Glutamatergic neuron (in vitro differentiated cells): ENCODE measurements around the gene ZNF774. TPM values are rescaled to one million over a fixed set of nuclear protein-coding genes. Genes with fewer than 3 reads are reported as not detected.

ENCODE experiments used
- DNase-seq: peaks from one replicate; pipeline ENCODE4 v3.0.0; 2022
- H3K27ac Mint-ChIP-seq: one replicate; pipeline ENCODE4 v1.8.0; 2020; ENCODE audit warnings: mild to moderate bottlenecking, mixed read lengths, inconsistent platforms; ENCODE audit not compliant: unreplicated experiment
- H3K27me3 Mint-ChIP-seq: one replicate; pipeline ENCODE4 v1.8.0; 2020; ENCODE audit warnings: mild to moderate bottlenecking, moderate library complexity, mixed read lengths, inconsistent platforms; ENCODE audit not compliant: unreplicated experiment
- H3K36me3 Mint-ChIP-seq: one replicate; pipeline ENCODE4 v1.8.0; 2020; ENCODE audit warnings: mild to moderate bottlenecking, mixed read lengths, inconsistent platforms; ENCODE audit not compliant: unreplicated experiment
- H3K4me1 Mint-ChIP-seq: one replicate; pipeline ENCODE4 v1.8.0; 2020; ENCODE audit warnings: mild to moderate bottlenecking, low read depth, mixed read lengths, inconsistent platforms; ENCODE audit not compliant: unreplicated experiment
- H3K4me3 Mint-ChIP-seq: one replicate; pipeline ENCODE4 v1.8.0; 2020; ENCODE audit warnings: mild to moderate bottlenecking, mixed read lengths, inconsistent platforms; ENCODE audit not compliant: unreplicated experiment
- H3K9me3 Mint-ChIP-seq: one replicate; pipeline ENCODE4 v1.8.0; 2020; ENCODE audit warnings: mild to moderate bottlenecking, moderate library complexity, mixed read lengths, inconsistent platforms; ENCODE audit not compliant: unreplicated experiment
- total RNA-seq: library from RNA; stranded (reverse); fragmentation: NEBNext Ultra II Directional; extraction: Animal tissue kit (Norgen Biotek cat#: 25700); gene quantifications from one replicate; pipeline ENCODE4 v1.2.1, GENCODE V29; 2021; ENCODE audit not compliant: unreplicated experiment
- TF ChIP-seq, protein P1 (sequence below): fragments of 200-600 bp; sonication (generic); IDR thresholded peaks from one replicate; pipeline ENCODE4 v1.5.0; 2021; ENCODE audit not compliant: partially characterized antibody, unreplicated experiment

Gene ZNF774
- total RNA-seq, 1 donor from 2014 or later: 6.7 TPM

DNA sequence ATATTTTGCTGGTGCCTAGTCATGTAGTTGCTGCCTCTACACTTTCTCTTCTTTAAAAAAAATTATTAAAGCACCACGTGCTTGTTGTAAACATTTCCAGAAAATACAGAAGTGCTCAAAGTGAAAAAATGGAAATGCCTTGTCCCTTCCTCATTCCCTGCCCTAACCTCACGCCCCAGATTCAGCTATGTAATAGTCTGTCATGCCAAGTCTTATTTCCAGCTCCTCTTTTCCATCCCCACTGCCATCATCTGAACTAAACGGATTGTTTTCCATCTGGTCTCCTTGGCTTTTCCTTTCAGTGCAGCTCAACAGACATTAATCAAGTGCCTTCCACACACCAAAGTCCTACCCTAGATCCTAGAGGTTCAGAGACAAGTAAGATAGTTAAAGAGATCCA, 15.5 kb downstream of the ZNF774 start:
- no peak overlapping the region for H3K27ac Mint-ChIP-seq
- H3K36me3 Mint-ChIP-seq: no peaks in the 10 kb centered on the region
- DNase-seq: no peak
- H3K4me1 Mint-ChIP-seq: no peaks in the 10 kb centered on the region
- no peak overlapping the region for H3K4me3 Mint-ChIP-seq
- H3K27me3 Mint-ChIP-seq: no peaks in the 10 kb centered on the region
- peaks cover 3% of the 10 kb centered on the region for H3K9me3 Mint-ChIP-seq
- TF ChIP-seq, protein P1, sequence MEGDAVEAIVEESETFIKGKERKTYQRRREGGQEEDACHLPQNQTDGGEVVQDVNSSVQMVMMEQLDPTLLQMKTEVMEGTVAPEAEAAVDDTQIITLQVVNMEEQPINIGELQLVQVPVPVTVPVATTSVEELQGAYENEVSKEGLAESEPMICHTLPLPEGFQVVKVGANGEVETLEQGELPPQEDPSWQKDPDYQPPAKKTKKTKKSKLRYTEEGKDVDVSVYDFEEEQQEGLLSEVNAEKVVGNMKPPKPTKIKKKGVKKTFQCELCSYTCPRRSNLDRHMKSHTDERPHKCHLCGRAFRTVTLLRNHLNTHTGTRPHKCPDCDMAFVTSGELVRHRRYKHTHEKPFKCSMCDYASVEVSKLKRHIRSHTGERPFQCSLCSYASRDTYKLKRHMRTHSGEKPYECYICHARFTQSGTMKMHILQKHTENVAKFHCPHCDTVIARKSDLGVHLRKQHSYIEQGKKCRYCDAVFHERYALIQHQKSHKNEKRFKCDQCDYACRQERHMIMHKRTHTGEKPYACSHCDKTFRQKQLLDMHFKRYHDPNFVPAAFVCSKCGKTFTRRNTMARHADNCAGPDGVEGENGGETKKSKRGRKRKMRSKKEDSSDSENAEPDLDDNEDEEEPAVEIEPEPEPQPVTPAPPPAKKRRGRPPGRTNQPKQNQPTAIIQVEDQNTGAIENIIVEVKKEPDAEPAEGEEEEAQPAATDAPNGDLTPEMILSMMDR: no peak

DNA sequence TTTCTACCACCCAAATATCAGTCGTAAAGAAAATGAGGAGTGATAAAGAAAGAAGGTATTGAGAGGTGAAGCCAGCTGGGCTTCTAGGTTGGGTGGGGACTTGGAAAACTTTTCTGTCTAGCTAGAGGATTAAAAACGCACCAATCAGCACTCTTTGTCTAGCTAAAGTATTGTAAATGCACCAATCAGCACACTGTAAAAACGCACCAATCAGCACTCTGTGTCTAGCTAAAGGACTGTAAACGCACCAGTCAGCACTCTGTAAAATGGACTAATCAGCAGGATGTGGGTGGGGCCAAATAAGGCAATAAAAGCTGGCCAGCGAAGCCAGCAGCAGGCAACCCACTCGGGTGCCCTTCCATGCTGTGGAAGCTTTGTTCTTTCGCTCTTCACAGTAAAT, 23.0 kb downstream of the ZNF774 start:
- peaks cover 2% of the 10 kb centered on the region for H3K27me3 Mint-ChIP-seq
- H3K36me3 Mint-ChIP-seq: peaks cover 6% of the 10 kb centered on the region
- DNase-seq: no peak
- H3K4me1 Mint-ChIP-seq: no peaks in the 10 kb centered on the region
- no peak overlapping the region for H3K4me3 Mint-ChIP-seq
- TF ChIP-seq, protein P1: no peak
- no peak overlapping the region for H3K27ac Mint-ChIP-seq
- peaks cover 4% of the 10 kb centered on the region for H3K9me3 Mint-ChIP-seq

DNA sequence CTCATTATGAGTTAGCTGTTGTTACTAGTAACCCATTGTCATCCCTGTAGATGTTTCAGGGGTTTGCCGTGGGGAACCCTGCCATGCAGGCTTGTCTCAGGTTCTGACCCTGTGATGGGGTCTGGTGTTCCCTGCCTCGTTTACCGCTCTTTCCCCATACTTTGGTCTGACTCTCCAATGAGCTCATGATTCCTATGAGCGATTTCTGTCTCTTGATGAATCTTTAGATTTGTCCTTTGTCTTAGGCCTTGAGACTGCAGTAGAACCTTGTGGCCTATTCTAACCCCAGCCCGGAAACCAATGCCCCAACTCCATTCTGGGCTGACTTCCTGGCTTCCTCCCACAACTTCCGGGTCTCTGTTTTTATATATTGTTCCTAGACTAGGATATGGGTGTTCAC, 24.7 kb downstream of the ZNF774 start:
- peaks cover 2% of the 10 kb centered on the region for H3K27me3 Mint-ChIP-seq
- no peak overlapping the region for H3K27ac Mint-ChIP-seq
- DNase-seq: no peak
- peaks cover 6% of the 10 kb centered on the region for H3K36me3 Mint-ChIP-seq
- no peak overlapping the region for H3K4me3 Mint-ChIP-seq
- H3K9me3 Mint-ChIP-seq: peaks cover 6% of the 10 kb centered on the region
- TF ChIP-seq, protein P1: no peak
- no peaks in the 10 kb centered on the region for H3K4me1 Mint-ChIP-seq

DNA sequence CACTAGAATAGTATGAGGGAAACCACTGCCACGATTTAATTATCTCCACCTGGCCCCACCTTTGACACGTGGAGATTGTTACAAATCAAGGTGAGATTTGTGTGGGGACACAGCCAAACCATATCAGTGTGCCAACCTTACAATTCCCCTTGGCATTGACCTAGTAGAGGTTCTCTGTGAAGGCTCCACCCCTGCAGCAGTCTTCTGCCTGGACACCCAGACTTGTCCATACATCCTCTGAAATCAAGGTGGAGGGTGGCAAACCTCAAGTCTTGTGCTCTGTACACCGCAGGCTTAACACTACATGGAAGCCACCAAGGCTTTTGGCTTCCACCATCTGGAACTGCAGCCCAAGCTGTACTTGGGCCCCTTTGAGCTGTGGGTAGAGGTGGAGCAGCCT, 27.2 kb downstream of the ZNF774 start:
- Mint-ChIP-seq H3K27me3 (peaks cover 2% of the 10 kb centered on the region), H3K27ac (no peak overlapping the region)

DNA sequence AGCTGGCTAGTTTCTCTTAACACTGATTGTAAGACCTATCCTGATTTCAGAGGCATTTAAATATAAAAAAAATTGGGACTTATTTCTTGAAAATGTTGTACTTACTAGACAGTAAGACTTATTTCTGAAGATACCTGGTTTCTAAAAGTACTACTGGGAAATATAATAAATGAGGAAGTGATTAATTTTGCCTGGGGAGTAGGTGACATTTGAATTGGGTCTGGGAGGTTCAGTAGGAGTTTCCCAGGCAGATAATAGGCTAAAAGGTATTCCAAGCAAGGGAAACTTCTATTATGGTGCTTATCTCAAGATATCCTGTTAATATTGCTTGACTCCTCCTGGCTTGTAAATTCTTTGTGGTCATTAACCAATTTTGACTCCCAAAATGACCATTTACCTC, 29.4 kb downstream of the ZNF774 start:
- Mint-ChIP-seq H3K27me3 (no peaks in the 10 kb centered on the region), H3K27ac (no peak overlapping the region), H3K36me3 (peaks cover 7% of the 10 kb centered on the region), H3K4me3 (no peak overlapping the region), H3K4me1 (no peaks in the 10 kb centered on the region), H3K9me3 (peaks cover 3% of the 10 kb centered on the region)
- TF ChIP-seq, protein P1: no peak
- no peak for DNase-seq

More for the DNA sequence above, 27.2 kb downstream of the ZNF774 start:
- Mint-ChIP-seq H3K4me1 (no peaks in the 10 kb centered on the region), H3K4me3 (no peak overlapping the region), H3K9me3 (peaks cover 6% of the 10 kb centered on the region), H3K36me3 (peaks cover 6% of the 10 kb centered on the region)
- no peak for DNase-seq
- TF ChIP-seq, protein P1: no peak
